HEK293 (cell line): ENCODE measurements around the gene EIF2S3.

Experiments used
- BCL11B ChIP-seq: fragments of 450-650 bp; formaldehyde crosslinking; IDR thresholded peaks from 2 replicates; pipeline ENCODE4 v1.5.1; 2016; ENCODE audit warnings: low read depth, missing biosample characterization, missing genetic modification characterization
- GLI4 ChIP-seq: fragments of 450-650 bp; formaldehyde crosslinking; IDR thresholded peaks from 2 replicates; pipeline ENCODE4 v1.5.1; 2016; ENCODE audit warnings: missing biosample characterization, missing genetic modification characterization
- HOXC10 ChIP-seq: sonication (generic); formaldehyde crosslinking; IDR thresholded peaks from 2 replicates; pipeline ENCODE4 v1.8.1; 2023; ENCODE audit warnings: mild to moderate bottlenecking, missing genetic modification reagents
- PRDM1 ChIP-seq: fragments of 450-650 bp; formaldehyde crosslinking; IDR thresholded peaks from 2 replicates; pipeline ENCODE4; 2016; ENCODE audit warnings: missing biosample characterization, missing genetic modification characterization
- SETDB1 ChIP-seq: IDR thresholded peaks from one replicate; pipeline ENCODE4 v1.6.1; 2017; ENCODE audit warnings: mild to moderate bottlenecking, low read length, moderate library complexity, mixed read lengths; ENCODE audit not compliant: insufficient read length
- SP3 ChIP-seq: fragments of 450-650 bp; formaldehyde crosslinking; IDR thresholded peaks from 2 replicates; pipeline ENCODE4 v1.5.1; 2016; ENCODE audit warnings: missing biosample characterization, missing genetic modification characterization
- SP7 ChIP-seq: fragments of 450-650 bp; formaldehyde crosslinking; IDR thresholded peaks from 2 replicates; pipeline ENCODE4 v1.5.1; 2016; ENCODE audit warnings: missing biosample characterization, missing genetic modification characterization
- ZBTB48 ChIP-seq: fragments of 450-650 bp; formaldehyde crosslinking; IDR thresholded peaks from 2 replicates; pipeline ENCODE4 v1.5.1; 2016; ENCODE audit warnings: missing biosample characterization, missing genetic modification characterization
- ZNF10 ChIP-seq: fragments of 450-650 bp; formaldehyde crosslinking; IDR thresholded peaks from 2 replicates; pipeline ENCODE4 v1.5.1; 2017; ENCODE audit warnings: missing biosample characterization, missing genetic modification characterization
- ZNF140 ChIP-seq: fragments of 450-650 bp; formaldehyde crosslinking; IDR thresholded peaks from 2 replicates; pipeline ENCODE4 v1.5.1; 2016; ENCODE audit warnings: missing biosample characterization, missing genetic modification characterization
- ZNF169 ChIP-seq: fragments of 450-650 bp; formaldehyde crosslinking; IDR thresholded peaks from 2 replicates; pipeline ENCODE4 v1.5.1; 2016; ENCODE audit warnings: missing biosample characterization, missing genetic modification characterization
- ZNF214 ChIP-seq: fragments of 450-650 bp; formaldehyde crosslinking; IDR thresholded peaks from 2 replicates; pipeline ENCODE4 v1.5.1; 2017; ENCODE audit warnings: missing biosample characterization, mild to moderate bottlenecking, missing genetic modification characterization, borderline replicate concordance
- ZNF292 ChIP-seq: fragments of 450-650 bp; formaldehyde crosslinking; IDR thresholded peaks from 2 replicates; pipeline ENCODE4 v1.5.1; 2016; ENCODE audit warnings: low read depth, missing biosample characterization, missing genetic modification characterization, borderline replicate concordance
- ZNF302 ChIP-seq: fragments of 450-650 bp; formaldehyde crosslinking; IDR thresholded peaks from 2 replicates; pipeline ENCODE4 v1.5.1; 2016; ENCODE audit warnings: missing biosample characterization, missing genetic modification characterization, low read depth
- ZNF341 ChIP-seq: fragments of 450-650 bp; formaldehyde crosslinking; IDR thresholded peaks from 2 replicates; pipeline ENCODE4; 2016; ENCODE audit warnings: low read depth, missing biosample characterization, missing genetic modification characterization
- ZNF404 ChIP-seq: fragments of 450-650 bp; formaldehyde crosslinking; IDR thresholded peaks from 2 replicates; pipeline ENCODE4 v1.5.1; 2017; ENCODE audit warnings: missing biosample characterization, missing genetic modification characterization
- ZNF433 ChIP-seq: fragments of 450-650 bp; formaldehyde crosslinking; IDR thresholded peaks from 2 replicates; pipeline ENCODE4 v1.5.1; 2016; ENCODE audit warnings: missing biosample characterization, missing genetic modification characterization, low read depth
- ZNF501 ChIP-seq: fragments of 450-650 bp; formaldehyde crosslinking; IDR thresholded peaks from 2 replicates; pipeline ENCODE4 v1.5.1; 2016; ENCODE audit warnings: missing biosample characterization, missing genetic modification characterization
- ZNF521 ChIP-seq: fragments of 450-650 bp; formaldehyde crosslinking; IDR thresholded peaks from 2 replicates; pipeline ENCODE4 v1.5.1; 2017; ENCODE audit warnings: missing biosample characterization, mild to moderate bottlenecking, missing genetic modification characterization
- ZNF549 ChIP-seq: fragments of 450-650 bp; IDR thresholded peaks from 2 replicates; pipeline ENCODE4 v1.5.1; 2018; ENCODE audit warnings: missing biosample characterization, missing genetic modification characterization, mild to moderate bottlenecking, inconsistent platforms, moderate library complexity
- ZNF629 ChIP-seq: fragments of 450-650 bp; formaldehyde crosslinking; IDR thresholded peaks from 2 replicates; pipeline ENCODE4 v1.5.1; 2017; ENCODE audit warnings: missing biosample characterization, missing genetic modification characterization
- TF ChIP-seq, protein P1 (sequence below): fragments of 450-650 bp; formaldehyde crosslinking; conservative IDR thresholded peaks from 2 replicates; pipeline ENCODE4 v1.5.1; 2016; ENCODE audit warnings: low read depth, missing biosample characterization, missing genetic modification characterization
- TF ChIP-seq, protein P2 (sequence below): fragments of 450-650 bp; formaldehyde crosslinking; IDR thresholded peaks from 2 replicates; pipeline ENCODE4 v1.5.1; 2016; ENCODE audit warnings: missing biosample characterization, missing genetic modification characterization
- TF ChIP-seq, protein P3 (sequence below): IDR thresholded peaks from 2 replicates; pipeline ENCODE4 v1.6.1; 2011; ENCODE audit warnings: mild to moderate bottlenecking, low read depth, low read length, borderline replicate concordance
- TF ChIP-seq, protein P4 (sequence below): fragments of 450-650 bp; formaldehyde crosslinking; IDR thresholded peaks from 2 replicates; pipeline ENCODE4 v1.5.1; 2017; ENCODE audit warnings: missing biosample characterization, missing genetic modification characterization
- TF ChIP-seq, protein P5 (sequence below): fragments of 450-650 bp; formaldehyde crosslinking; optimal IDR thresholded peaks from 2 replicates; pipeline ENCODE3; 2016; ENCODE audit warnings: missing biosample characterization, mild to moderate bottlenecking, missing genetic modification characterization
- TF ChIP-seq, protein P6 (sequence below): fragments of 450-650 bp; formaldehyde crosslinking; IDR thresholded peaks from 2 replicates; pipeline ENCODE4 v1.5.1; 2016; ENCODE audit warnings: missing biosample characterization, missing genetic modification characterization

EIF2S3 gene

DNA sequence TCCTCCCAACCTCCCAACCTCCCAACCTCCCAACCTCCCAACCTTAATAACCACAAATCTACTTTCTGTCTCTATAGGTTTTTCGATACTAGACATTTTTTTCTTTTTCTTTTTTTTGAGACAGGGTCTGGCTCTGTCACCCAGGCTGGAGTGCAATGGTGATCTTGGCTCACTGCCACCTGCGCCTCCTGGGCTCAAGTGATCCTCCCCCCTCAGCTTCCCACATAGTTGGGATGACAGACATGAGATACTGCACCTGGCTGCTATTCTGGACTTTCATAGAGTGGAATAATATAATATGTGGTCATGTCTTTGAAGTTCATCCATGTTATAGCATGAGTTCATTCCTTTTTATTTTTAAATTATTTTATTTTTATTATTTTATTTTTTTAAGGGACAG lies 55.3 kb downstream of the EIF2S3 start (continued):
- TF ChIP-seq, protein P1, sequence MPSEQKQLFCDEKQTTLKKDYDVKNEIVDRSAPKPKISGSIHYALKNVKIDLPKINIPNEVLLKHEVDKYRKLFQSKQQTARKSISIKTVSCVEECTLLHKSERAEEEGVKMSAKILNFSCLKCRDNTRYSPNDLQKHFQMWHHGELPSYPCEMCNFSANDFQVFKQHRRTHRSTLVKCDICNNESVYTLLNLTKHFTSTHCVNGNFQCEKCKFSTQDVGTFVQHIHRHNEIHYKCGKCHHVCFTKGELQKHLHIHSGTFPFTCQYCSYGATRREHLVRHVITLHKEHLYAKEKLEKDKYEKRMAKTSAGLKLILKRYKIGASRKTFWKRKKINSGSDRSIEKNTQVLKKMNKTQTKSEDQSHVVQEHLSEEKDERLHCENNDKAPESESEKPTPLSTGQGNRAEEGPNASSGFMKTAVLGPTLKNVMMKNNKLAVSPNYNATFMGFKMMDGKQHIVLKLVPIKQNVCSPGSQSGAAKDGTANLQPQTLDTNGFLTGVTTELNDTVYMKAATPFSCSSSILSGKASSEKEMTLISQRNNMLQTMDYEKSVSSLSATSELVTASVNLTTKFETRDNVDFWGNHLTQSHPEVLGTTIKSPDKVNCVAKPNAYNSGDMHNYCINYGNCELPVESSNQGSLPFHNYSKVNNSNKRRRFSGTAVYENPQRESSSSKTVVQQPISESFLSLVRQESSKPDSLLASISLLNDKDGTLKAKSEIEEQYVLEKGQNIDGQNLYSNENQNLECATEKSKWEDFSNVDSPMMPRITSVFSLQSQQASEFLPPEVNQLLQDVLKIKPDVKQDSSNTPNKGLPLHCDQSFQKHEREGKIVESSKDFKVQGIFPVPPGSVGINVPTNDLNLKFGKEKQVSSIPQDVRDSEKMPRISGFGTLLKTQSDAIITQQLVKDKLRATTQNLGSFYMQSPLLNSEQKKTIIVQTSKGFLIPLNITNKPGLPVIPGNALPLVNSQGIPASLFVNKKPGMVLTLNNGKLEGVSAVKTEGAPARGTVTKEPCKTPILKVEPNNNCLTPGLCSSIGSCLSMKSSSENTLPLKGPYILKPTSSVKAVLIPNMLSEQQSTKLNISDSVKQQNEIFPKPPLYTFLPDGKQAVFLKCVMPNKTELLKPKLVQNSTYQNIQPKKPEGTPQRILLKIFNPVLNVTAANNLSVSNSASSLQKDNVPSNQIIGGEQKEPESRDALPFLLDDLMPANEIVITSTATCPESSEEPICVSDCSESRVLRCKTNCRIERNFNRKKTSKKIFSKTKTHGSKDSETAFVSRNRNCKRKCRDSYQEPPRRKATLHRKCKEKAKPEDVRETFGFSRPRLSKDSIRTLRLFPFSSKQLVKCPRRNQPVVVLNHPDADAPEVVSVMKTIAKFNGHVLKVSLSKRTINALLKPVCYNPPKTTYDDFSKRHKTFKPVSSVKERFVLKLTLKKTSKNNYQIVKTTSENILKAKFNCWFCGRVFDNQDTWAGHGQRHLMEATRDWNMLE (tag by site-specific recombination) = no peak
- TF ChIP-seq GLI4 (tag by site-specific recombination) (no peak), ZNF292 (no peak), HOXC10 (CRISPR knock-in tag) (no peak), ZNF521 (no peak), ZNF629 (no peak), ZNF140 (no peak), BCL11B (tag by site-specific recombination) (no peak), ZNF549 (no peak), SETDB1 (no peak), ZBTB48 (tag by site-specific recombination) (no peak), ZNF214 (tag by site-specific recombination) (no peak), PRDM1 (no peak), ZNF433 (tag by site-specific recombination) (no peak), ZNF10 (no peak), ZNF302 (tag by site-specific recombination) (no peak), ZNF404 (tag by site-specific recombination) (no peak), ZNF341 (peak; percentile 39), SP7 (tag by site-specific recombination) (no peak), SP3 (tag by site-specific recombination) (no peak), ZNF501 (tag by site-specific recombination) (no peak), ZNF169 (tag by site-specific recombination) (no peak)
- TF ChIP-seq, protein P2, sequence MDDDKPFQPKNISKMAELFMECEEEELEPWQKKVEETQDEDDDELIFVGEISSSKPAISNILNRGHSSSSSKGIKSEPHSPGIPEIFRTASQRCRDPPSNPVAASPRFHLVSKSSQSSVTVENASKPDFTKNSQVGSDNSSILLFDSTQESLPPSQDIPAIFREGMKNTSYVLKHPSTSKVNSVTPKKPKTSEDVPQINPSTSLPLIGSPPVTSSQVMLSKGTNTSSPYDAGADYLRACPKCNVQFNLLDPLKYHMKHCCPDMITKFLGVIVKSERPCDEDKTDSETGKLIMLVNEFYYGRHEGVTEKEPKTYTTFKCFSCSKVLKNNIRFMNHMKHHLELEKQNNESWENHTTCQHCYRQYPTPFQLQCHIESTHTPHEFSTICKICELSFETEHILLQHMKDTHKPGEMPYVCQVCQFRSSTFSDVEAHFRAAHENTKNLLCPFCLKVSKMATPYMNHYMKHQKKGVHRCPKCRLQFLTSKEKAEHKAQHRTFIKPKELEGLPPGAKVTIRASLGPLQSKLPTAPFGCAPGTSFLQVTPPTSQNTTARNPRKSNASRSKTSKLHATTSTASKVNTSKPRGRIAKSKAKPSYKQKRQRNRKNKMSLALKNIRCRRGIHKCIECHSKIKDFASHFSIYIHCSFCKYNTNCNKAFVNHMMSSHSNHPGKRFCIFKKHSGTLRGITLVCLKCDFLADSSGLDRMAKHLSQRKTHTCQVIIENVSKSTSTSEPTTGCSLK (tag by site-specific recombination) = no peak
- TF ChIP-seq, protein P3, sequence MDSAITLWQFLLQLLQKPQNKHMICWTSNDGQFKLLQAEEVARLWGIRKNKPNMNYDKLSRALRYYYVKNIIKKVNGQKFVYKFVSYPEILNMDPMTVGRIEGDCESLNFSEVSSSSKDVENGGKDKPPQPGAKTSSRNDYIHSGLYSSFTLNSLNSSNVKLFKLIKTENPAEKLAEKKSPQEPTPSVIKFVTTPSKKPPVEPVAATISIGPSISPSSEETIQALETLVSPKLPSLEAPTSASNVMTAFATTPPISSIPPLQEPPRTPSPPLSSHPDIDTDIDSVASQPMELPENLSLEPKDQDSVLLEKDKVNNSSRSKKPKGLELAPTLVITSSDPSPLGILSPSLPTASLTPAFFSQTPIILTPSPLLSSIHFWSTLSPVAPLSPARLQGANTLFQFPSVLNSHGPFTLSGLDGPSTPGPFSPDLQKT = no peak
- TF ChIP-seq, protein P4, sequence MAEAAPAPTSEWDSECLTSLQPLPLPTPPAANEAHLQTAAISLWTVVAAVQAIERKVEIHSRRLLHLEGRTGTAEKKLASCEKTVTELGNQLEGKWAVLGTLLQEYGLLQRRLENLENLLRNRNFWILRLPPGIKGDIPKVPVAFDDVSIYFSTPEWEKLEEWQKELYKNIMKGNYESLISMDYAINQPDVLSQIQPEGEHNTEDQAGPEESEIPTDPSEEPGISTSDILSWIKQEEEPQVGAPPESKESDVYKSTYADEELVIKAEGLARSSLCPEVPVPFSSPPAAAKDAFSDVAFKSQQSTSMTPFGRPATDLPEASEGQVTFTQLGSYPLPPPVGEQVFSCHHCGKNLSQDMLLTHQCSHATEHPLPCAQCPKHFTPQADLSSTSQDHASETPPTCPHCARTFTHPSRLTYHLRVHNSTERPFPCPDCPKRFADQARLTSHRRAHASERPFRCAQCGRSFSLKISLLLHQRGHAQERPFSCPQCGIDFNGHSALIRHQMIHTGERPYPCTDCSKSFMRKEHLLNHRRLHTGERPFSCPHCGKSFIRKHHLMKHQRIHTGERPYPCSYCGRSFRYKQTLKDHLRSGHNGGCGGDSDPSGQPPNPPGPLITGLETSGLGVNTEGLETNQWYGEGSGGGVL = 0 out of 2 replicates have a peak, but pooled peaks have one; percentile 23
- TF ChIP-seq, protein P5, sequence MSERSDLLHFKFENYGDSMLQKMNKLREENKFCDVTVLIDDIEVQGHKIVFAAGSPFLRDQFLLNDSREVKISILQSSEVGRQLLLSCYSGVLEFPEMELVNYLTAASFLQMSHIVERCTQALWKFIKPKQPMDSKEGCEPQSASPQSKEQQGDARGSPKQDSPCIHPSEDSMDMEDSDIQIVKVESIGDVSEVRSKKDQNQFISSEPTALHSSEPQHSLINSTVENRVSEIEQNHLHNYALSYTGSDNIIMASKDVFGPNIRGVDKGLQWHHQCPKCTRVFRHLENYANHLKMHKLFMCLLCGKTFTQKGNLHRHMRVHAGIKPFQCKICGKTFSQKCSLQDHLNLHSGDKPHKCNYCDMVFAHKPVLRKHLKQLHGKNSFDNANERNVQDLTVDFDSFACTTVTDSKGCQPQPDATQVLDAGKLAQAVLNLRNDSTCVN (tag by site-specific recombination) = no peak
- TF ChIP-seq, protein P6, sequence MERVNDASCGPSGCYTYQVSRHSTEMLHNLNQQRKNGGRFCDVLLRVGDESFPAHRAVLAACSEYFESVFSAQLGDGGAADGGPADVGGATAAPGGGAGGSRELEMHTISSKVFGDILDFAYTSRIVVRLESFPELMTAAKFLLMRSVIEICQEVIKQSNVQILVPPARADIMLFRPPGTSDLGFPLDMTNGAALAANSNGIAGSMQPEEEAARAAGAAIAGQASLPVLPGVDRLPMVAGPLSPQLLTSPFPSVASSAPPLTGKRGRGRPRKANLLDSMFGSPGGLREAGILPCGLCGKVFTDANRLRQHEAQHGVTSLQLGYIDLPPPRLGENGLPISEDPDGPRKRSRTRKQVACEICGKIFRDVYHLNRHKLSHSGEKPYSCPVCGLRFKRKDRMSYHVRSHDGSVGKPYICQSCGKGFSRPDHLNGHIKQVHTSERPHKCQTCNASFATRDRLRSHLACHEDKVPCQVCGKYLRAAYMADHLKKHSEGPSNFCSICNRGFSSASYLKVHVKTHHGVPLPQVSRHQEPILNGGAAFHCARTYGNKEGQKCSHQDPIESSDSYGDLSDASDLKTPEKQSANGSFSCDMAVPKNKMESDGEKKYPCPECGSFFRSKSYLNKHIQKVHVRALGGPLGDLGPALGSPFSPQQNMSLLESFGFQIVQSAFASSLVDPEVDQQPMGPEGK (tag by site-specific recombination) = peak; percentile 29; the same call in 1 of the 2 replicates
